Measurements from ENCODE around the gene SIRPB2.
"Not testable (repeated sequence)": the region's sequence is repeated elsewhere in the genome, so short reads cannot be mapped to it uniquely, and the experiment has no call there.

SIRPB2 gene

DNA sequence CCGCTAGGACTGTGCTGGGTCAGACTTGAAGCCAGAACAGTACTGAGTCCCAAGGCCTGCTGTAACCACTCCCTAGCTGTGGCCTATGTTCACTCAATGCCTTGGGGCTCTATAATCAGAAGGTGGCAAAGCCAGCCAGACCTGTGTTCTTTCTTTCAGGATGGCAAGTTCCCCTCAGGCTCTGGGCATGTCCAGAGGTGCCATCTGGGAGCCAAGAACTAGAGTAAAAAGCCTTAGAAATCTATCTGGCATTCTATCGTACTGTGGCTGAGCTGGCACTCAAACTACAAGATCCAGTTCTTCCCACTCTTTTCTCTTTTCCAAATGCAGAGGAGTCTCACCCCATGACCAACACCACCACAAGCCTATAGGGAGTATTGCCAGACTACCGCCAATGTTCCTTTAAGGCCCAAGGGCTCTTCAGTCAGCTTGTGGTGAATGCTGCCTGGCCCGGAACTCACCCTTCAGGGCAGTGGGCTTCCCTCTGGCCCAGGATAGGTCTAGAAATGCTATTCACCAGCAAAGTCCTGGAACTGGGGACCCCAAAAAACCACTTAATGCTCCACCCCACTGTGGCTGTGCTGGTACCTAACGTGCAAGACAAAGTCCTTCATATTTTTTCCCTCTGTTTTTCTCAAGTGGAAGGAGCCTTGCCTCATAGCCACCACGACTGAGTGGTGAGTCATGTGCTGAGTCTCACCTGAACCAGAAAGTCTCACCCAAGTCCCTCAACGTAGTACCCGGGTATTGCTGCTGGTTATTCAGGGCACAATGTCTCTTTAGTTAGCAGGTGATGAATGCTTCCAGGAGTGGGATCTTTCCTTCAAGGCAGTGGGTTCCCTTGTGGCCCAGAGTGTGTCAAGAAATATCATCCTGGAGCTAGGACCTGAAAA lies 8.6 kb upstream of the SIRPB2 start:
- DNase-seq (ENCODE audit: low read depth in 2 of 2) = no peak

DNA sequence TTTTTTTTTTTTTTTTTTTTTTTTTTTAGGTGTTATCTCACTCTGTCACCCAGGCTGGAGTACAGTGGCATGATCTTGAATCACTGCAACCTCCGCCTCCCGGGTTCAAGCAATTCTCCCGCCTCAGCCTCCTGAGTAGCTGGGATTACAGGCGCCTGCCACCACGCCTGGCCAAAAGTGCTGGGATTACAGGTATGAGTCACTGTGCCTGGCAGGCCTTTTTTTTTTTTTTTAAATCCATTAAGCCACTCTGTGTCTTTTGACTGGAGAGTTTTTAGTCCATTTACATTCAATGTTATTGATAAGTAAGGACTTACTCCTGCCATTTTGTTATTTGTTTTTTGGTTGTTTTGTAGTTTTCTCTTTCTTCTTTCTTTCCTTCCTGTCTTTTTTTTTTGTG lies 6.2 kb upstream of the SIRPB2 start:
- DNase-seq (ENCODE audit: low read depth in 2 of 2) = not testable (repeated sequence)

DNA sequence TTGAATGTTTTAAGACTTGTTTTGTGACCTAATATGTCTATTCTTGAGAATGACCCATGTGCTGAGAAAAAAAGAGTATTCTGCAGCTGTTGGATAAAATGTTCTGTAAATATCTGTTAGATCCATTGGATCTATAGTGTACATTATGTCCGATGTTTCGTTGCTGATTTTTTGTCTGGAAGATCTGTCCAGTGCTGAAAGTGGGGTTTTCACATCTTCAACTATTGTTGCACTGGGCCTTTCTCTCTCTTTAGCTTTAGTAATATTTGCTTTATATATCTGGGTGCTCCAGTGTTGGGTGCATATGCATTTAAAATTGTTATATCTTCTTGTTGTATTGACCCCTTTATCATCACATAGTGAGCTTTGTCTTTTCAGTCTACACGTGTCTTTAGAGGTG lies 5.7 kb upstream of the SIRPB2 start:
- no peak for DNase-seq (ENCODE audit: low read depth in 2 of 2)

DNA sequence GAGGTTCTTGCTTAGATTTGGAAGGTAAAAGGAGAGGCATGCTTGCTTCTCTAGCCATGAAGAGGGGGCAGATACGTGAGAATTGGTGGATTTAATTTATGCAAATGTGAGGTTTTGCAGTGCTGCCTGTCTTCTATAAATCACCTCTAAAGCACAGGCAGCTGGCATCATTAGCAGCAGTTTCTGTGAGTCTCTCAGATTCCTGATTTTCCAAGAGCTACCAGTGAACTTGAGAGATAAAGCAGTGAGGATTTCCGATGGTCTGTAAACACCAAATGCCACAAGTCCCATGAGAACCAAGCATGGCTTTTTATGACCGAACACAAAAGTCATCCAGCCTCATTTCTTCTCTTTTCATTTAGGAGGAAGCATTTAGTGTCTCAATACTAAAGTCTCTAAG lies 3.2 kb upstream of the SIRPB2 start:
- no peak for DNase-seq (ENCODE audit: low read depth in 2 of 2)

DNA sequence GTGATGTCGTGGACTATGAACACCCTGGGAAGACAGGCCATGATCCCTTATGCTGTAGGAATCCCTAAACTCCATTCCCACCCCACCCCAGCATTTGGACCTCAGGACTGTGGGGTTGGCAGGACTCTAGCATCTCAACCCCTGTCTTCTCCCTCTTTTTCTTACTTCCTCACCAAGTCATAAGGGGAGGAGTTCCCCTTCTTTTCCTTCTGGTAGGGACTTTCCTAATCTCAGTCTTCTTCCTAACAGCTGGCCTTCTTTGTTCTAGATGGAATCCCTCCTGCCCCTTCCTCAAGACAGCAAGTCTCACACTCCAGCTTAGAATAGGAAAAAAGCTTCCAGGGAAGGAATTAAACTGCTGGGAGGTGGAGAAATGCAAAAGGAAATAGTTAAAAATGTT lies 2.3 kb upstream of the SIRPB2 start:
- DNase-seq (ENCODE audit: low read depth in 2 of 2) = no peak

DNA sequence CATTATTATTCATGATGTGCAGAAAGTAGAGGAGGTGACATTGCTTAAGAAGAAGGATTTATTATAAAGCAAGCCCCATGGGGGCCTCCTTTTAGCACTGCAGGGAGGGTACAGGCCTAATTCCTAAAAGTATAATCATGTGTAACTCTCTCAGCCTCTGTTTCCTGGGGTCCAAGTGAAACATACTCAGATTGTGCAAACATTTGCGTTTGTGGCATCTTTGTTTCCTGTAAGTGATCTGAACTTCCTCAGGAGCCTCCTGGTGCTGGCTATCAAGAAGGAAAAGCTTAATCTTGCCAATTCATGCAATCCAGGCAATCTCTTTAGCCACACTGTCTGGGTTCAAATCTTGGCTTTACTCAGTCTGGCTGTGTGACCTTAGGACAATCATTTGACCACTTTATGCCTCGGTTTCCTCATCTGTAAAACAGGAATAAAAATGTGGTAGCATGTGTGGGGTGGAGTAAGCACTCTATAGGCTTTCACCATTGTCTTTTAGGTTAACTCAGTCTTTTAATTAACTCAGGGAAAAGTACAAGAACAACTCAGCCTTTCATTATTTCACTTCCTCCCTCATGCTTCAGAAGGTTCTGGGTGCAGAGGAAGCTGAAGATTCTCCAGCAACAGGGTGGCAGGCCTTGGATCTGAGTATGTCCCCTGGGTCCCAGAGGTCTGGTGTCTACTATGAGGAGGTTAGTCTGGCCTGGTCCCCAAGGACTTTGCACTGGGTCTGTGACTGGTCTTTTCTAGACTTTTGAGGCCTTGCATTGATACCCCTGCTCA lies 831 bp upstream of the SIRPB2 start:
- DNase-seq (ENCODE audit: low read depth in 2 of 2) = no peak

DNA sequence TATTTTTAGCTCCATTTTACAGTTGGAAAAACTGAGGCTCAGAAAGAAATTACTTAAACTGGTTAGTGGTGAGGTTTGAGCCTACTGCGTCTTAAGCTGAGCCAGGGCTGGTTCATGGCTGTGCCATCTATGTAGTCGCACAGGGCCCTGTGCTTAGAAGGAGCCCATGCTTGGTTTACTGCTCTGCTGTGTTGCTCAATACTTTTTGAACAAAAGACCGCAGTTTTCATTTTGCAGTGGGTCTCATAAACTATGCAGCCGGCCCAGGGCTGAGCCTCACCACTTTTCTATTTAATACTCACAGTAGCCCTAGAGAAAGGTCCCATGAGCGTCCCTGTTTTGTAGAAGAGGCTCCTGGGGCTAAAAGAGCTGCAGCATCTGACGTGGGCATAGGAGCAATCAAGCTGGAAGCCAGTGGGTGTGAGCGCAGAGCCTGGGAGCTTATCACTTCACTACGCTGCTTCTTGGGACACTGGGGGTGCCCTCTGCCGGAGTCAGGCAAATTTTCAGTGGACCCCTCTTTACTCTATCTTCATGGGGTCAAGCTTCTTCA lies 501 bp downstream of the SIRPB2 start:
- DNase-seq (ENCODE audit: low read depth in 2 of 2) = no peak

DNA sequence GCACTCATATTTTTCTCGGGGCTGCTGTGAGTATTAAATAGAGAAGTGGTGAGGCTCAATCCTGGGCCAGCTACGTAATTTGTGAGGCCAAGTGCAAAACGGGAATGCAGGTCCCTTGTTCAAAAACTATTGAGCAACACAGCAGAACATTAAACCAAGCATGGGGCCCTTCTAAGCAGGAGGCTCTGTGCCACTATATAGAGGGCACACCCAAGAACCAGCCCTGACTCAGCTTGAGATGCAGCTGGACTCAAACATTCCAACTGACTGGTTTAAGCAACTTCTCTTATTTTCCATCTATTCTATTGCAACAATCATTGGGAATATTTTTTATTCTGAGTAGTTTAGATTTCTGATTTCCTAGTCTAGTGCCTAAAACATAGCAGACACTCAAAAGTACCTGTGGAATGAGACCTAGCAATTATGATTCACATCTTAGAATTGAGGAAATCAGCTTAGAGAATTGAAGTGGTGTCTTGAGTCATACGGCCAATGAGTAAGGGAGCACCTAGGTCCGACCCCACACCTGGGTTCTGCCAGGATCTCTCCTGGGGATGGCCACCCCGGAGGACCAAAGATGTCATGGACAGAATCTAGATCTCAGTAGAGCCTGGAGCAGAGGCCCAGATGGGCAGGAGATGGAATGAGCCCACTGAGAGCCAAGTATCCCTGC lies 1.3 kb downstream of the SIRPB2 start:
- no peak for DNase-seq (ENCODE audit: low read depth in 2 of 2)

DNA sequence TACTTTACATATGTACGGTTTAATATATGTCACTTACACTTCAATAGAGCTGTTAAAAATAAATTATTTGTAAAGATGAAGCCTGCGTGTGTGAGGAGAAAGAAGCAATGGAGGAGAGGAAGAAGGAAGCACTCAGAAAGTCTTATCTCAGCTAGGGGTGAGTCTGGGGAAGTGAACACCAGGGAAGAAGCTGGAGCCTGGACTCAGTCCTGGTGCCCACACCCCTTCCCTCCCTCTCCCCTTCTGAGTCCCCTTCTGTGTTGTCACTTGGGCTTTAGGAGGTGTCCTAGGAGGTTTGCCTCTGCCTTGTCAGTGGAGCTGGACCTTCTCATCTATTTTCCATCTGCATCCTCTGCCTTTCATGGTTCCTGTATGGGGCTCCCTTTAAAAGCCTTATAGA lies 1.9 kb downstream of the SIRPB2 start:
- no peak for DNase-seq (ENCODE audit: low read depth in 2 of 2)

DNA sequence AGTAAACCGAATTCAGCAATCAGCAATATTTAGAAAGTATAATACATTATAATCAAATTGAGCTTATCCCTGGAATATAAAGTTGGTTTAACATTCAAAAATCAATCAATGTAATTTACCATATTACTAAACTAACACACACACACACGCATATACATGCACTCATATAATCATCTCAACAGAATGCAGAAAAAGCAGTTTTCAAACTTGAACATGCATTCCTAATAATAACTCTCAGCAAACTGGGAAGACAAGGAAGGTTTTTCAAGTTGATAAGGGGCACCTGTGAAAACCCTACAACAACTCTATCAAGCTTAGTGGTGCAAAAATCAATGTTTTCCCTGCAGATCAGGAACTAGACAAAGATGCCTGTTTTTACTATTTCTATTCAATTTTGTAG lies 4.7 kb downstream of the SIRPB2 start:
- no peak for DNase-seq (ENCODE audit: low read depth in 2 of 2)

DNA sequence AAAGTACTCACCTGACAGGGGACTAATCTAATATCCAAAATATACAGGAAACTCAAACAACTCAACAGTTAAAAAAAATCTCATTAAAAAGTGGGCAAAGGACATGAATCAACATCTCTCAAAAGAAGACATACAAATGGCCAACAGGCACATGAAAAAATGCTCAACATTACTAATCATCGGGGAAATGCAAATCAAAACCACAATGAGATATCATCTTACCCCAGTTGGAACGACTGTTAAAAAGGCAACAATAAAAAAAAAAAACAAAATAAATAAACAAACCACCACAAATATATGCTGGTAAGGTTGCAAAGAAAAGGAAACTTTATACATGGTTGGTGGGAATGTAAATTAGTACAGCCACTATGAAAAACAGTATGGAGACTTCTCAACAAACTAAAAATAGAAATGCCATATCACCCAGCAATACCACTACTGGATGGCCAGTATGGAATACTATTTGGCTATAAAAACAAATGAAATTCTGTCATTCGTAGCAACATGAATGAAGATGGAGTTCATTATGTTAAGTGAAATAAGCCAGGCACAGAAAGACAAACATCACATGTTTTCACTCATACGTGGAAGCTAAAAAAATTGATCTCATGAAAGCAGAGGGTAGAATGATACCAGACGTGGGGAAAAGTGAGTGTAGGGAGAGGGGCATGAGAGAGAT lies 6.6 kb downstream of the SIRPB2 start:
- no peak for DNase-seq (ENCODE audit: low read depth in 2 of 2)

DNA sequence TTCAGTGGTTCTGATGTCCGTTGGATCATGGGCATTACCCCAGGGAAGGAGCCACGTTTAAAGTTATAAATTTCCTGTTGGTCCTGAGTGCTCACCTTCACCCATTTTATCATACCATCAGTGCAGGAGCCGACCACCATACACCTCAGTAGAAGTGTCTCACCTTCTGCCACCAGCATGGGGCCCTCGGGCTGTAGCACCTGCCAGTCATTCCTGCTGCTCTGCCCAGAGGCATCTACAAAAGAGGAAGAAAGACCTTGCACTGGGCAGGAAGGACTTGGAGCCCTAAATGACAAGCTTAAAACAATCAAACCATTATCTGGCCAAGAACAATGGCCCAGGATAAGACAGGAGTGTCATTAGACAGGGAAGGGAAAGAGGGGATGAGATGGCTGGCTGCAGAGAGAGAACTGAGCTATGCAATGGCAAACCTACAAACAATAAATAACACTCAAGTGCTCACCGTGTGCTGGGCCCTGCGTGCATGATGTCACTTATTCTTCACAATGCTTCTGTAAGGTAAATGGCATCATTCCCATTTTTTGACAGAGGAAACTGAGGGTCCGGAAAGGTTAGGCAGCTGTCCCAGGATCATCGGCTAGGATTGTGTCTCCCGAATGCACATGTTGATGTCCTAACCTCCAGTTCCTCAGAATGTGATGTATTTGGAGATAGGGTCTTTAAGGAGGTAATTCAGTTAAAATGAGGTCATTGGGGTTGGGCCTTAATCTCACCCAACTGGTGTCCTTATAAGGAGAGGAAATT lies 11.2 kb downstream of the SIRPB2 start:
- DNase-seq (ENCODE audit: low read depth in 2 of 2) = no peak

DNA sequence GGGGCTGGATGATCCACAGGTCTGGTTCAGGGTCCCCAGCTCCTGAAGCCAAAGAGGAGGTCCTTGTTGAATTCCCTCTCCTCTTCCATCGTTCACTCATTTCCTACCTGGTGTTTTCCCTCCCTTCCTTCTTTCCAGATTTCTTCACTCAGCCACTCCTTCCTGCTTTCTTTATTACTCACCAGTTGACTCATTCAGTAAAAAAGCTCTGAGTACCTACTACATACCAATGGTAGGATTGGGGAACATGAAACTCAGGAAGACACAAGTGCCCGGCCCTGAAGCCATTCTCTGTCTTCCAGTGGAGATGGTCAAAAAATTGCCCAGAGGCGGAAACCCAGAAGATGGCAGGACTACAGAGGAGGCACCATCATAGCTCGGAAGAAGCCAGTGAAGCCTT lies 12.7 kb downstream of the SIRPB2 start:
- no peak for DNase-seq (ENCODE audit: low read depth in 2 of 2)

DNA sequence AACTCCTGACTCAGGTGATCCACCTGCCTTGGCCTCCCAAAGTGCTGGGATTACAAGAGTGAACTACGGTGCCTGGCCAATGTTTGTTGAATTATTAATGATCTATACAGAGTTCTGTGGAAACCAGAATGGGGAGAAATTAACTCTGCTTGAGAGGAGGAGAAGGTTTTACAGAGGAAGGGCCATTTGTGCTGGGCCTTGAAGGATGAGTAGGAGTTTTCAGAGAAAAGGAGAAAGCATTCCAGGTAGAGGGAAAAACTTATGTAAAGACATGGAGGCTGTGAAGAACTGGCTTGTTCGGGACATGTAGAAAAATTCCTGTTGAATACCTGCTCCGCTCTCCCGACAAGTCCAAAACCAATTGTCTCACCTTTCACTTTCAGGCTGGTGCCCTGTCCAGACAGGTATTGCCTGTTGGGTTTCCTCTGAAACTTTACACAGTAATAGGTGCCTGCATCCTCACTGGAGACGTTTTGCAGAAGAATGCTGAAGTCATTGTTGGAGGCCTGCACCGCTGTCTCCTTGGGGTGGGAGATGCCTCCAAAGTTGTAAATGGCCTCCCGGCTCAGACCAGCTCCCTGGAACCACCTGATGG lies 13.2 kb downstream of the SIRPB2 start:
- DNase-seq (ENCODE audit: low read depth in 2 of 2) = no peak

DNA sequence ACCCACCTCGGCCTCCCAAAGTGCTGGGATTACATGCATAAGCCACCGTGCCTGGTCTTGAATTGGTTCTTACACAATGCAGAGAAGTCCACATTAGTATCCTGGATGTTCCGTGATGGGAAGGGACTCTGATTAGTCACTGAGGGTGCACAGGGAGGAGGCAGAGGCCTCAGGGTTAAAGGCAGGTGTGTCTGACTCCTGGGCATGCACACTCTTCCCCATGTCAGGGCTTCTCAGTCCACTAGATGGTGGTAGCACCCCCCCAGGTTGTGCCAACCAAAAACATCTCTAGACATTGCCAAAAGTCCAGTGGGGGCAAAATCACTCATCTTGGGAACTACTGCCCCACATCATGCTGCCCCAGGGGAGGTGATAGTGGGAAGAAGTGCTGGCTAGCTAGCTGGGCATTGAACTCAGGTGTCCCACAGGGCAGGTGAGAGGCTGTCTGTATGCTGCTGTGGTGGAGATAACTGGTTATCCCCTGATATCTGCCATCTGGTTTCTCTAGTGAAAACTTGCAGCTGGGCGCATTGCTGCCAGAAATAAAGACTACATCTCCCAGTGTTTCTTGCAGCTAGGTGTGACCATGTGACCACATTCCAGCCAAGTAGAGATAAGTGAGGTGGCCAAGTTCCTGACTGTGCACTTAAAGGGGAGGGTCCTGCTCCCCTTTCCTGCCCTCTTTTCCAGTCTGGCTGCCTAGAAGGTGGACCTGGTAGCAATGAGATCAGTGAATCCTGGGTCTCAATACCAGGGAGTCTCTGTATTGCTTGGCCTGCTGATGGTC lies 16.2 kb downstream of the SIRPB2 start:
- no peak for DNase-seq (ENCODE audit: low read depth in 2 of 2)

DNA sequence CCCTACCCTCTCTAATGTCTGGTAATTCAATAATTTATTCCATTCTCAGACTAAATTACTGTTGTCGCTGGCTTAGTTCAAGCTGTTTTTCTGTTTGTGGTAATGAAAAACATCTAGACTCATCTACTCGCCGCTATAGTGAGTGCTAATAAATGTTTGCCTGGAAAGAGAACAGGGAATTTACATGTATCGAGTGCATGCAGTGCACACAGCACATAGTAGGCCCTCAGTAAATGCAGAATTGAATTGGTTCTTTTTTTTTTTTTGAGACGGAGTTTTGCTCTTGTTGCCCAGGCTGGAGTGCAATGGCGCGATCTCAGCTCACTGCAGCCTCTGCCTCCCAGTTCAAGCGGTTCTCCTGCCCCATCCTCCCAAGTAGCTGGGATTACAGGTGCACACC lies 16.9 kb downstream of the SIRPB2 start:
- DNase-seq (ENCODE audit: low read depth in 2 of 2) = no peak

DNA sequence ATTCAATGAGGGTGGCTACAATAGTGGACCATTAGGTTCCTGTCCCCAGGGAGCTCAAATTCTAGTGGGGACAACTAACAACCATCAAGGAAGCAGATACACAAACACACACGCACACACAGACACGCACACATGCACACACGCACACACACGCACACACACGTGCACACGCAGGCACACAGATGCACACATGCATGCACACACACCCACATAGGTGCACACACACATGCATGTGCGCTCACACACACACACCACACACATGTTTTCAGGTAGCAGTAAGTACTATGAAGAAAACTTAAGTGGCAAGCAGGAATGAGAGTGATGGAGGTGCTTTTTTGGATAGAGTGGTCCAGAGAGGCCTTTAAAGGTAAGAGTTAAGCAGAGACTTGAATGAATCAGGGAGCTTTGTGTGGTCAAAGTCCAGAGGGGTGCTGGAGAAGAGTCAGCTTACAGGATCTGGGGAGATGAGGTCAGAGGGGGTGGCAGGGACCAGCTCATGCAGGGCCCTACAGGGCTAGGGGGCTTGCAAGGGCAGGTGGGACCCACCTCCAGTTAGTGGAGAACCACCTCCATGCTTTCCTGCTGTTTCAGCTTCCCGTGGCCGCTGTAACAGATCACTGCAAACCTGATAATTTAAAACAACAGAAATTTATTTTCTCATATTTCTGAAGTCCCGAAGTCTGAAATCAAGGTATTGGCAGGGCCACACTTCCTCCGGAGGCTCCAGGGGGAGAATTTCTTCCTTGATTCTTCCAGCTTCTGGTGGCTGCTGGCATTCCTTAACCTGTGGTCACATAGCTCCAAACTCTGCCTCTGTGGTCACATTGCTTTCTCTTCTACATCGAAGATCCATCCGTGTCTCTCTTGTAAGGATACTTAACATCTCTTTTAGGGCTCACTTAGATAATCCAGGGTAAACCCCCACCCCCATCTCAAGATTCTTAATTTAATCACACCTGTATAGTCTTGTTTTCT lies 17.7 kb downstream of the SIRPB2 start:
- DNase-seq (ENCODE audit: low read depth in 2 of 2) = no peak

DNA sequence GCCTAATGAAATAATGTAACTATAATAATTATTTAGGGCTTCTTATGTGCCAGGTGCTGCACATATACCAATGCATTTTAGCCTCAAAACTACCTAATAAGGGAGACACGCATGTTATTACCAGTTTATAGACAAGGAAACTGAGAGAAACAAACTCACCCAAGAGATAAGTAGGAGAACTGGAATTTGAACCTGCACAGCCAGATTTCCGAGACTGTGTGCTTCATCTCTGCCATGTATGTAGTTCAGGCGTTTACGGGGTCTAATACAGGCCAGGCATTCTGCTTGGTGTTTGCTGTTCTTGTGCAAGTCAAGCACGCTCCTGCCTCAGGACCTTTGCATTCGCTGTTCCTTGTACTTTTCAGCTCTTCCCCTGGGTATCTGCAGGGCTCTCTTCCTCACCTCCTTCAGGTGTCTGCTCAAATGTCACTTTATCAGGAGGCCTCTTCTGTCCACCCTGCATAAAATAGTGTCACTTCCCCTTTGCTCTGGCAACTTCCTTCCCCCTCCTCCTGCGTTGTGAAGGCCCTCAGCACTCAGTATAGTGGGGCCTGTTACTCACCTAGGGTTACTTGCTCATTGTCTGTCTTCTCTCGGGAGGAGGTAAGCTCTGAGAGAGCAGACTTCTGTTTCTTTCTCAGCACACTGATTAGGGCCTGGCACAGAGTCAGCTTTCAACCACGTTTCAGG lies 18.5 kb downstream of the SIRPB2 start:
- no peak for DNase-seq (ENCODE audit: low read depth in 2 of 2)
